B cell (primary cell): Measurements from ENCODE around the gene PFN4. TPM values are rescaled to one million over a fixed set of nuclear protein-coding genes. Genes with fewer than 3 reads are reported as not detected.
"Not testable (repeated sequence)": the region's sequence is repeated elsewhere in the genome, so short reads cannot be mapped to it uniquely, and the experiment has no call there.

Experiments
- ATAC-seq: fragments of 200-7000 bp; cut with Tn5 transposase; one replicate; pipeline ENCODE4 v1.10.0; 2021; ENCODE audit warnings: low read depth, mild to moderate bottlenecking, moderate number of reproducible peaks, moderate library complexity
- CTCF ChIA-PET: fragments of 350-600 bp; sonication (Branson Sonifier 250); formaldehyde crosslinking; loops from one replicate; lab custom pipeline; 2021; ENCODE audit warnings: antibody characterized with exemption, inconsistent platforms; lab: Charles Lee
- POLR2A ChIA-PET: fragments of 350-600 bp; sonication (Branson Sonifier 250); formaldehyde crosslinking; loops from one replicate; lab custom pipeline; 2021; ENCODE audit warnings: antibody characterized with exemption; lab: Charles Lee
- DNase-seq: peaks from one replicate; pipeline ENCODE4 v3.0.0; 2013
- H2AFZ ChIP-seq: 2 replicates; pipeline ENCODE4 v1.6.1; 2012; ENCODE audit warnings: mild to moderate bottlenecking, low read depth, low read length; ENCODE audit not compliant: insufficient read depth, poor library complexity, severe bottlenecking
- H3K27ac ChIP-seq, 2 donors: 1 replicate in 1 of 2; 2 replicates in 1 of 2; pipeline ENCODE4 v1.5.1; 2012 to 2013; ENCODE audit warnings: low read length in 2 of 2, mild to moderate bottlenecking in 2 of 2, moderate library complexity in 1 of 2
- H3K27me3 ChIP-seq, 4 experiments: fragments of 200-600 bp in 1 of 4; sonication (generic) in 1 of 4; replicated peaks in 1 of 4; 1 replicate in 2 of 4; 2 replicates in 2 of 4; pipeline versions ENCODE4 v1.6.1 to v1.7.0; 2013 to 2016; ENCODE audit warnings: low read length in 3 of 4, mild to moderate bottlenecking in 2 of 4, mixed read lengths in 1 of 4, moderate library complexity in 1 of 4; ENCODE audit not compliant: insufficient read depth in 4 of 4, control insufficient read depth in 3 of 4; ENCODE audit errors: control extremely low read depth in 1 of 4
- H3K36me3 ChIP-seq, 2 experiments: replicated peaks in 1 of 2; 1 replicate in 1 of 2; 2 replicates in 1 of 2; pipeline versions ENCODE4 v1.6.1 to v1.7.1; 2013; ENCODE audit warnings: low read length in 1 of 2; ENCODE audit not compliant: insufficient read depth in 2 of 2, control insufficient read depth in 1 of 2; ENCODE audit errors: control extremely low read depth in 1 of 2, extremely low read depth in 1 of 2
- H3K4me1 ChIP-seq, 2 donors: fragments of 200-600 bp in 1 of 2; sonication (generic) in 1 of 2; 1 replicate in 1 of 2; 2 replicates in 1 of 2; pipeline versions ENCODE4 v1.5.1 to v1.6.1; 2013 to 2017; ENCODE audit warnings: low read length in 2 of 2; ENCODE audit not compliant: control insufficient read depth in 2 of 2, insufficient read depth in 2 of 2
- H3K4me2 ChIP-seq: replicated peaks from 2 replicates; pipeline ENCODE3; 2012; ENCODE audit warnings: mild to moderate bottlenecking, low read depth, low read length; ENCODE audit not compliant: poor library complexity, severe bottlenecking
- H3K4me3 ChIP-seq, 5 experiments: fragments of 200-600 bp in 1 of 5; sonication (generic) in 1 of 5; 1 replicate in 3 of 5; 2 replicates in 2 of 5; pipeline versions ENCODE4 v1.5.1 to v1.7.0; 2011 to 2016; ENCODE audit warnings: low read length in 4 of 5, mild to moderate bottlenecking in 4 of 5, low read depth in 2 of 5, control low read depth in 1 of 5, moderate library complexity in 1 of 5; ENCODE audit not compliant: insufficient read depth in 1 of 5; ENCODE audit errors: control extremely low read depth in 1 of 5, extremely low read depth in 1 of 5
- H3K79me2 ChIP-seq: fragments of 200-600 bp; sonication (generic); one replicate; pipeline ENCODE4 v1.6.0; 2016; ENCODE audit warnings: low read length; ENCODE audit not compliant: control insufficient read depth, insufficient read depth
- H3K9ac ChIP-seq: fragments of 200-600 bp; sonication (generic); 2 replicates; pipeline ENCODE4 v1.6.1; 2017; ENCODE audit warnings: mild to moderate bottlenecking, low read length, moderate library complexity
- H3K9me3 ChIP-seq, 3 donors: one replicate each; pipeline versions ENCODE4 v1.6.1 to v1.7.1; 2013; ENCODE audit warnings: low read length in 2 of 3; ENCODE audit not compliant: control insufficient read depth in 2 of 3, insufficient read depth in 1 of 3; ENCODE audit errors: control extremely low read depth in 1 of 3
- H4K20me1 ChIP-seq: 2 replicates; pipeline ENCODE4 v1.6.0; 2012; ENCODE audit warnings: mild to moderate bottlenecking, low read length; ENCODE audit not compliant: insufficient read depth, control insufficient read depth, poor library complexity, severe bottlenecking
- H3K27ac Mint-ChIP-seq: one replicate; pipeline ENCODE4 v1.8.0; 2021; ENCODE audit warnings: mixed read lengths
- H3K27me3 Mint-ChIP-seq: one replicate; pipeline ENCODE4 v1.8.0; 2021; ENCODE audit warnings: mixed read lengths
- H3K4me1 Mint-ChIP-seq: one replicate; pipeline ENCODE4 v1.8.0; 2021; ENCODE audit warnings: mixed read lengths
- H3K4me3 Mint-ChIP-seq: one replicate; pipeline ENCODE4 v1.8.0; 2021; ENCODE audit warnings: mixed read lengths
- H3K9me3 Mint-ChIP-seq: one replicate; pipeline ENCODE4 v1.8.0; 2022; ENCODE audit warnings: mixed read lengths; ENCODE audit not compliant: insufficient read depth
- EZH2 ChIP-seq: IDR thresholded peaks from 2 replicates; pipeline ENCODE4 v1.6.1; 2012; ENCODE audit warnings: borderline replicate concordance, low read depth, mild to moderate bottlenecking, moderate library complexity, low read length; ENCODE audit not compliant: insufficient read depth, poor library complexity, severe bottlenecking
- WGBS: methylation state at CpG from one replicate; pipeline ENCODE4 v1.1.5; 2013; ENCODE audit warnings: missing lambda C conversion rate; ENCODE audit not compliant: insufficient coverage; 5-methylcytosine and 5-hydroxymethylcytosine counted together
- intact Hi-C: fragments of 100-400 bp; cut with micrococcal nuclease; formaldehyde crosslinking; loops from one replicate; pipeline ENCODE4 v1.10.0; 2022
- polyA plus RNA-seq: library from polyadenylated mRNA; depleted of rRNA; stranded (reverse); fragments of >200 nt; gene quantifications from 2 replicates; pipeline ENCODE4 v1.2.3, GENCODE V29; 2012
- total RNA-seq, 2 donors: library from RNA; stranded (reverse); fragments of 120-200 nt in 1 of 2; gene quantifications; 1 replicate in 1 of 2; 2 replicates in 1 of 2; pipeline versions ENCODE4 v1.2.3 to v1.2.4, GENCODE V29; 2013 to 2022
- TF ChIP-seq, protein P1 (sequence below): fragments of 200-600 bp; IDR thresholded peaks from one replicate; pipeline ENCODE4 v1.8.0; 2022; ENCODE audit warnings: antibody characterized with exemption, mild to moderate bottlenecking

The PFN4 gene
- total and polyA plus RNA-seq, 2 donors (not counting 1 experiment from before 2014, with no cell fraction given), result 0.13 to 0.39 TPM

DNA sequence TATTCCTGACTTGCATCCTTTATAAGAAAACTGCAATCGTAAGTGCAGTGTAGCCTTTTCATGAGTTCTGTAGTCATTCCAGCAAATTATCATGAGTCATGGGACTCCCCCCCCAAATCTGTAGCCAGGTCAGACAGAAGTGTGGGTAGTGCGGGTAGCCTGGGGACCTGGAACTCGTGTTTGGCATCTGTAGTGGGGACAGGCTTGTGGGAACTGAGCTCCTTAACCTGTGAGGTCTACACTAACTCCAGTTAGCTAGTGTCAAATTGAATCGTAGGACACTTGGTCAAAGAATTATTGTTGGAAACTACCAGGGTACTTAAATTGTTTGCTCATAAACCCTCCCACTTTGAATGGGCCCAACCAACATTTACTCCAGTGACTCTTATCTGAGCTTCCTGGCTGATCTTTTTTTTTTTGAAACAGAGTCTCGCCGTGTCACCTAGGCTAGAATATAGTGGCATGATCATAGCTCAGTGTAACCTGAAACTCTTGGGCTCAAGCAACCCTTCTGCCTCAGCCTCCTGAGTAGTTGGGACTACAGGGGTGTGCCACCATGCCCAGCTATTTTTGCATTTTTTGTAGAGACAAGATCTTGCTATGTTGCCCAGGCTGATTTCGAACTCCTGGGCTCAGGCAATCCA, 12.4 kb downstream of the PFN4 start:
- intact Hi-C loops, result no loop called here
- no peak overlapping the region for H3K9ac ChIP-seq
- H3K4me2 ChIP-seq, result no peak overlapping the region
- H3K27me3 ChIP-seq, result no peaks in the 10 kb centered on the region
- peaks cover 0 to 7% (median 6%) of the 10 kb centered on the region in 3 donors for H3K9me3 ChIP-seq
- peaks cover 22% of the 10 kb centered on the region for H3K9me3 Mint-ChIP-seq
- no peaks in the 10 kb centered on the region for H3K27me3 Mint-ChIP-seq
- H4K20me1 ChIP-seq, result no peaks in the 10 kb centered on the region
- H3K4me3 ChIP-seq, result no peak overlapping the region
- H3K36me3 ChIP-seq, result peaks cover 0 to 2% of the 10 kb centered on the region in 2 experiments
- H3K27ac ChIP-seq, result no peak overlapping the region
- H3K4me3 Mint-ChIP-seq, result no peak overlapping the region
- H3K79me2 ChIP-seq, result no peaks in the 10 kb centered on the region
- no peak for TF ChIP-seq EZH2
- TF ChIP-seq, protein P1, sequence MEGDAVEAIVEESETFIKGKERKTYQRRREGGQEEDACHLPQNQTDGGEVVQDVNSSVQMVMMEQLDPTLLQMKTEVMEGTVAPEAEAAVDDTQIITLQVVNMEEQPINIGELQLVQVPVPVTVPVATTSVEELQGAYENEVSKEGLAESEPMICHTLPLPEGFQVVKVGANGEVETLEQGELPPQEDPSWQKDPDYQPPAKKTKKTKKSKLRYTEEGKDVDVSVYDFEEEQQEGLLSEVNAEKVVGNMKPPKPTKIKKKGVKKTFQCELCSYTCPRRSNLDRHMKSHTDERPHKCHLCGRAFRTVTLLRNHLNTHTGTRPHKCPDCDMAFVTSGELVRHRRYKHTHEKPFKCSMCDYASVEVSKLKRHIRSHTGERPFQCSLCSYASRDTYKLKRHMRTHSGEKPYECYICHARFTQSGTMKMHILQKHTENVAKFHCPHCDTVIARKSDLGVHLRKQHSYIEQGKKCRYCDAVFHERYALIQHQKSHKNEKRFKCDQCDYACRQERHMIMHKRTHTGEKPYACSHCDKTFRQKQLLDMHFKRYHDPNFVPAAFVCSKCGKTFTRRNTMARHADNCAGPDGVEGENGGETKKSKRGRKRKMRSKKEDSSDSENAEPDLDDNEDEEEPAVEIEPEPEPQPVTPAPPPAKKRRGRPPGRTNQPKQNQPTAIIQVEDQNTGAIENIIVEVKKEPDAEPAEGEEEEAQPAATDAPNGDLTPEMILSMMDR, result no peak
- no peaks in the 10 kb centered on the region for H3K4me1 Mint-ChIP-seq
- ChIA-PET CTCF (no interaction called here), POLR2A (no interaction called here)
- H3K27ac Mint-ChIP-seq, result no peak overlapping the region
- DNase-seq, result no peak
- no peak for ATAC-seq
- no peak overlapping the region for H2AFZ ChIP-seq
- no peaks in the 10 kb centered on the region for H3K4me1 ChIP-seq
- WGBS, result 90% methylated on average over 6 of the region's 7 CpGs

DNA sequence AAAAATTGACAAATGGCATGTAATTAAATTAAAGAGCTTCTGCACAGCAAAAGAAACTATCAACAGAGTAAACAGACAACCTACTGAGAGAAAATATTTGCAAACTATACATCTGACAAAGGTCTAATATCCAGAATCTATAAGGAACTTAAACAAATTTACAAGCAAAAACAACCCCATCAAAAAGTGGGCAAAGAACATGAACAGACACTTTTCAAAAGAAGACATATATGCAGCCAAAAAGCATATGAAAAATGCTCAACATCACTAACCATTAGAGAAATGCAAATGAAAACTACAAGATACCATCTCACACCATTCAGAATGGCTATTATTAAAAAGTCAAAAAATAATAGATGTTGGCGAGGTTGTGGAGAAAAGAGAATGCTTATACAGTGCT, 13.7 kb downstream of the PFN4 start:
- H3K4me1 ChIP-seq, H3K4me3 Mint-ChIP-seq, intact Hi-C loops, H3K27ac ChIP-seq, DNase-seq, ATAC-seq, H3K27me3 ChIP-seq, POLR2A ChIA-PET, H3K27ac Mint-ChIP-seq, H3K36me3 ChIP-seq, H3K4me3 ChIP-seq, H4K20me1 ChIP-seq, H3K4me2 ChIP-seq, H3K27me3 Mint-ChIP-seq, CTCF ChIA-PET, H3K9ac ChIP-seq, H2AFZ ChIP-seq, H3K79me2 ChIP-seq: not testable (repeated sequence)
- peaks cover 0 to 14% (median 9%) of the 10 kb centered on the region in 3 donors for H3K9me3 ChIP-seq
- peaks cover 24% of the 10 kb centered on the region for H3K9me3 Mint-ChIP-seq
- H3K4me1 Mint-ChIP-seq, result peaks cover 11% of the 10 kb centered on the region
- WGBS, result no CpG with 5 or more reads among the region's 1 CpG
